Cortex of kidney (tissue), 1 donor: ENCODE data around the gene ANKRD17.

ENCODE experiments used
- DNase-seq: peaks from one replicate; lab custom pipeline; 2025; lab: John Stamatoyannopoulos, UW

ANKRD17 gene

GRCh38 chr4:73127839-73128453 lies 130.7 kb downstream of the ANKRD17 start:
- DNase-seq = no peak

DNA sequence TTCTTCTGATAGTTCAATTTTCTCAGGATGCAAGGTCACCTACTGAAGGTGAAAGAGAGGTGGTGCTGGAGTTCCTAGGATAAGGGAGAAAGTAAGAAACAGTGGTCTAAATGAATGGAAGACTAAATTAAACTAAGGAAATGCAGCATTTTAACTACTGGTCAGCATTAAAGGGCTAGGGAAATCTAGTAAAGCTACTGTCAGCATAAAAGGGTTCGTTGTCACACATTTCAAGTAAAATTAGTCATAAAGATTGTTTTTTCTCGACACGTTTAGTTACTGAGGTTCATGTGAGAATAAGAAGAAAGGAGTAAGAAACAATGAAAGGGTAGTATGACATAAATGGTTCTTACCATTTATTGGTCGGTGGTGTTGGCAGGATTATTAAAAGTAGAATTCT lies 149.1 kb downstream of the ANKRD17 start:
- no peak for DNase-seq

- no peak for DNase-seq
These were observed 153.9 kb downstream of the ANKRD17 start for GRCh38 chr4:73104695-73105094.

GRCh38 chr4:73103799-73104503 lies 154.6 kb downstream of the ANKRD17 start:
- no peak for DNase-seq

DNA sequence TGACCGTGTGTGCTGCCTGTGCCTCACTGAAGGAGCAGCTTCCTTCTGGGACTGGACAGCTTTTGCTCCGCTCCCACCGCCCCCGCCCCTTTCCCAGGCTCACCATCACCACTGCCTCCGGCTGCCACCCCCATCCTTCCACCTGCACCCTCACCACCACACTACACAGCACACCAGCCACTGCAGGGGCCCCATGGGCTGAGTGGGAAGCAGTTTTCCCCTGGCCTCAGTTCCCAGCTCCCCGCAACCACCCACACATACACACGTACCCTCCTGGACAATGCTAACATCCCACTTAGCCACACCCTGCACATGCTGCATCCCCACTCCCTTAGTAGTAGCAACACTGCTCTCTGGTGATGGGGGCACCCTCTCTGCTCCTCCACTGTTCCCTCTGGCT lies 159.5 kb downstream of the ANKRD17 start:
- no peak for DNase-seq

DNA sequence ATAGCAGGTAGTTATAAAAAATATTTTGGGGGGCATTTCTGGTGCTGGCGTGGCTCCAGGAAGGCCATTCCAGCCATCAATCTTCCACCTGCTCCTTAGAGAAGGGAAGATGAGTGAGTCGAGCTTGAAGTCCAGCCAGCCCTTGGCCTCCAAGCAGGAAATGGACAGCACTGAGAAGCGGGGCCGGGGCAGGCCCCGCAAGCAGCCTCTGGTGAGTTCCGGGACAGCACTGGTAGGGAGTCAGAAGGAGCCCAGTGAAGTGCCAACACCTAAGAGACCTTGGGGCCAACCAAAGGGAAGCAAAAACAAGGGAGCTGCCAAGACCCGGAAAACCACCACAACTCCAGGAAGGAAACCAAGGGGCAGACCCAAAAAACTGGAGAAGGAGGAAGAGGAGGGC lies 159.9 kb downstream of the ANKRD17 start:
- no peak for DNase-seq

- no peak for DNase-seq
These were observed 160.6 kb downstream of the ANKRD17 start for GRCh38 chr4:73098016-73098415.

GRCh38 chr4:73092868-73093267 lies 165.7 kb downstream of the ANKRD17 start:
- no peak for DNase-seq

DNA sequence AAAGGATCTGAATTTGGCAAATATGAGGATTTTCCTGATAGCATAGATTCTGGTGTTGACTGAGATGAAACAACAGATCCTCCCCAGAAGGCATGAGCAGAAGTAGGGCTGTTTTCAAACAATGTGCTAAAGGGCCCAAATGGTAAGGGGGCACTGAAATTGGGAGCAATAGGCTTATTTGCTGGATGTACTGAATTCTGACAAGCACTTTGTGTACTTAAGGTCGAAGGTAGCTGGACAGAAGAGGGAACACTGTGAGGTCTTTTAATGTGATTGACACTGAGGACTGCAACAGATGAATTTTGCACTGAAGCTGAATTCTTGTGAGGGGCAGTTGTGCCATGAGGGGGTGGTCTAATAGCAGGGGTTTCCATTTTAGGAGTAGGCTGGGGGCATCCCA lies 167.9 kb downstream of the ANKRD17 start:
- no peak for DNase-seq

GRCh38 chr4:73087871-73088270 lies 170.7 kb downstream of the ANKRD17 start:
- no peak for DNase-seq

GRCh38 chr4:73086095-73086868 lies 172.3 kb downstream of the ANKRD17 start:
- DNase-seq = no peak

DNA sequence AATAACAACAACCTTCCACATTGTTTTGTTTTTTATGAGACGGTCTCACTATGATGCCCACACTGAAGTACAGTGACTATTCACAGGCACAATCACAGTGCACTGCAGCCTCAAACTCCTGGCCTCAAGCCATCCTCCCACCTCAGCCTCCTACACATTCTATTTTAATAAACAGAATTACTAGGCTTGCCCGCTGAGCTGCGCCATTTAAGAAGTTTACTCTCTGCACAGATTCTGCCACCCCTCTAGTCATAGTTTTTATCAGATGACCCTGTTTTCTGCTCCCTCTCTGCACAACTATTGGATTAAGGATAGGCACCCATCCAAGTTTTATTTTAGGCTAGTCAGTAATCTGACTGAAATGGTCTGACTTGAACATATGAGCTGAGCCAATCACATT lies 177.8 kb downstream of the ANKRD17 start:
- DNase-seq = no peak

GRCh38 chr4:73075832-73076231 lies 182.8 kb downstream of the ANKRD17 start:
- no peak for DNase-seq

- DNase-seq = no peak
These were observed 188.6 kb downstream of the ANKRD17 start for GRCh38 chr4:73070074-73070390.

DNA sequence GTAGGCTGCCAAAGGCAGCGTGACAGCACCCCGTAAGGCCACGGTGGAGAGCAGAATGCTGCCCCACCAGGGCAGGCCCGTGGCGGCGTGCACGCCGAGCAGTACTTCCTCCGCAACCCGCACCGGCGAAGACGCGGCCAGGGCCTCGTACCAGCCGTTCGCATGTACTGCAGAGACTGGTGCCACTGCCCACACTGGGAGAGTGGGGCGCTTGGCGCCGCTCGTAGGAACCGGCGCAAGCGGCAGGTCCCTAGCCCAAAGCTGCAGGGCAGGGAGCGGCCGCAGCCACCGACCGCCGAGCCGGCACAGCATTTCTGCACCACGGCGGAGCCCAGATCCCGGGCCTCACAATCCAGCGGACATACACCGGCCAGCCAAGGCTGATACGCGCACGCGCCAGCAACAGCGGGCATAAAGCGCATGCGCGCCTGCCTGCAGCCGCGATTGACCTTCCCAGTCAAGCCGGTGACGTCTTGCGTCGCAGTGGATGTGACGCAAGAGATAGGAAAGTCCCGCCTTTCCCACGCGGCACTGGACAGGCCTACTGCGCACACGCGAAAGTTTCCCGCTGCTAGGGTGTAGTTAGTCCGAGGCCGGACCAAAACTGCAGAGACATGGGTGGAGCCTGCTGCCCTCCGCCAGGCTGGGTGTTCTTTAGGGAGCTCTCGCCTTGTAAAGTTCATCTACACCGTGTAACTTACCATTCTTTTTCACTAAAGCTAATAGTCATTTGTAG lies 189.1 kb downstream of the ANKRD17 start, which contains the start of gene COX18:
TSS of gene COX18 (minus strand) at position 379 of the 736 bp plus-strand sequence. CDS start at position 312, 67 bp downstream.
- DNase-seq = peak; percentile 79

DNA sequence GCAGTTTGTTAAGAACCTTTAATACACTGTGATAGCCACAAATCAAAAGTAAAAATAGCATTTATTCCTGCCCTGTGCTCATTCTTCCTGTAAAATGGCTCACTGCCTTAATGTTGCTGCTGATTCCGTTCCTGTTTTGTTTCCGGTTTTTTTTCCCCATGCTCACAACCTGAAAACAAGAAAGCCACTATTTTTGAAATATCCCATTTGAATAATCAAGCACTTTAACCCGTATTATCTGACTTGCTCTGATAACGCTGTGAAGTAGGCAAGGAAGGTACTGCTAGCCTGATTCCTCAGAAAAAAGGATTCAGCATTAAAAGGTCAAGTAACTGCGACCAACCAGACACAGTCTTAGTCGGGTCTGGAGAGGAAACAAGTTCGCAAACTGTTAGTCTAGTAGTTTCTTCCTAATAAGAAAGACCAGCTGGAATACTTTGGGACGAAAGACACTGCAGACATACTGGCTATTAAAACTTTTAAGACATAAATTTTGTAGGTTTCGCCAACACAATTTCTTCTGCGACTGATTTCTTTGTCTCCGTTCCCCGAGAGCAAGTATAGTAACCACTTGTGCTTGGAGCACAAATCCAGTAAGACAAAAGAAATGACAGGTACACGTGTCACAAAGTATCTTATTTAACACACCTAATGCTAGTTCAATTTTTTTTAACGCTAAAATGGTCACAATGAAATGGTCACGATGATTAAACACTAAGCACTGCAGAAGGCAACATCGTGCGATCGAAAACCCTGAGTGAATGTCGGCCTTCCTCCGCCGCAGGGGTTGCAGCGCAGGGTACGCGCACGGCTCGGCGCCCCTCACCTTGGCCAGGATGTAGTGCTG lies 189.9 kb downstream of the ANKRD17 start:
- DNase-seq = no peak

- no peak for DNase-seq
These were observed 190.6 kb downstream of the ANKRD17 start for GRCh38 chr4:73067971-73068394.

GRCh38 chr4:73066928-73067327 lies 191.7 kb downstream of the ANKRD17 start:
- no peak for DNase-seq

DNA sequence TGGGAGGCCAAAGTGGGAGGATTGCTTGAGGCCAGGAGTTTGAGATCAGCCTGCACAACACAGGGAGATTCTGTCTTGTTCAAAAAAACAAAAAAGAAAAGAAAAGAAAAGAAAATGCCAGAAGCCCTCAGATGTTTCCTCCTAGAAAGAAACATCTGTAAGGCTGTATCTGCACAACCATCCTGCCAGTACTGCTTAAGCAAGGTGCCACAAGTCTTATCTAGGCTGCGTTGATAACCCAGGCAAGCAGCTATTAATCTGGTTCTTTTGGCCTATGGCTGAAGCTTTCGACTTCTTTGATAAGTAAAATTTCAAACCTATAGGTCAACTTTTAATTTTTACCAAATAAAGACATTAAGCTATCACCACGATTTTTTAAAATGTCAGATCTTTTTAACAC lies 192.2 kb downstream of the ANKRD17 start:
- DNase-seq = no peak

- no peak for DNase-seq
These were observed 194.1 kb downstream of the ANKRD17 start for GRCh38 chr4:73064536-73064935.

DNA sequence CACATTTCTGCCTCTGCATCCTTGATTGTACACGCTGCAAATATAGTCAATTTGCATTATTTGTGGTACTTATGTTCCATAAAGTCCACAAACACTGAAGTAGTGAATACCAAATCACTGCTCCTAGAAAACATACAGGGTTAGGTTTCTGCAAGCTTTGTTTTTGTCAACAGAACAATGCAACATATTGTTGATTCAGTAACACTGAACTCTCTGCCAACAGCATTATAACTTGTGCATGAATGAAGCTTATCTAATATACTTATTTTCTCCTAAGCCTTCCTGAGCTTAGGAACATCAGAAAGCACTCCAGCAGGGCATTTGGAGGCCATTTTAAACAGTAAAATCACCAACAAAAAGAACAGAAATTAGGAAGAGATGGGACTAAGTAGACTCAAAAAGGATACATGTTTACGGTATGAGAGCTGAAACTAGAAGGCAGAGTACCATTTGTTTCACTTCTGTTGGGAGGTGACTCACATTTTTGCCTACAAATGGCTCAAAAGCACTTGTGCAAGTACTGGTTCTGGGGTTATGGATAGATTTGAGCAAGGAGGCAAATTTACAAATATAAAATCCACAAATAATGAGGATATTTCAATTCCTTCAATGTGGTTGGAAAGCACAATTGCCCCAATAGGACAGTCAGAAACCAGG lies 203.2 kb downstream of the ANKRD17 start:
- DNase-seq = no peak
